K562 treated with DMSO at 1 percent for 48 hours (cell line): ENCODE data around the gene NPPC. TPM values are rescaled to one million over a fixed set of nuclear protein-coding genes. Genes with fewer than 3 reads are reported as not detected.

Experiments used
- total RNA-seq: library from RNA; unstranded; fragments of 300-600 nt; gene quantifications from 2 replicates; pipeline ENCODE4 v1.2.3, GENCODE V29; 2022; ENCODE audit warnings: low replicate concordance; ENCODE audit errors: extremely low read depth

NPPC gene, protein sequence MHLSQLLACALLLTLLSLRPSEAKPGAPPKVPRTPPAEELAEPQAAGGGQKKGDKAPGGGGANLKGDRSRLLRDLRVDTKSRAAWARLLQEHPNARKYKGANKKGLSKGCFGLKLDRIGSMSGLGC
- not detected in 2 replicates for total RNA-seq

DNA sequence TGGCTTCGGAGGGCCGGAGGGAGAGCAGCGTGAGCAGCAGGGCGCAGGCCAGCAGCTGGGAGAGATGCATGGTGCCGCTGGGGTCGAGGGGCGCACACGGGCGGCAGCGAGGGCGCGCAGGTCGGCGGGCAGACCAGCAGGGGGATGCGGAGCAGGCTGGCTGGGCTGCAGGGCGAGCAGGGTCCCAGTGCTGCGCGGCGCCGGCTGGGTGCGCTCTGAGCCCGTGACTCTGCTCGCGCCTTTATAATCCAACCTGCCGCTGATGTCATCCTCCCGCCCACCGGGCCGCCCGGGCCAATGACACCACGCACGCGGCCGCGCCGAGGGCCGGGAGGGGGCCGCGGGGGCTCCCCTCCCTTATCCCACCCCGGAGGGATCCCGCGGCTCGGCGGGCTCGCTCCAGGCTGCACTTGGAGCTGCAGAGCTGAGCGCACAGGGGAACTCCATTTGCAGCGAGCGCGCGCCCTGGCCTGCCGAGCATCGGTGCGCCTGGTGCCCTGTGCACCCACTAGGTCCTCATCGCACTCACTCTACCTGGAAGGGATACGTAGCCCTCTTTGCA lies at the start of gene NPPC:
NPPC (minus strand) TSS at position 217 of the 562 bp plus-strand sequence; CDS start at position 70, 147 bp downstream.

DNA sequence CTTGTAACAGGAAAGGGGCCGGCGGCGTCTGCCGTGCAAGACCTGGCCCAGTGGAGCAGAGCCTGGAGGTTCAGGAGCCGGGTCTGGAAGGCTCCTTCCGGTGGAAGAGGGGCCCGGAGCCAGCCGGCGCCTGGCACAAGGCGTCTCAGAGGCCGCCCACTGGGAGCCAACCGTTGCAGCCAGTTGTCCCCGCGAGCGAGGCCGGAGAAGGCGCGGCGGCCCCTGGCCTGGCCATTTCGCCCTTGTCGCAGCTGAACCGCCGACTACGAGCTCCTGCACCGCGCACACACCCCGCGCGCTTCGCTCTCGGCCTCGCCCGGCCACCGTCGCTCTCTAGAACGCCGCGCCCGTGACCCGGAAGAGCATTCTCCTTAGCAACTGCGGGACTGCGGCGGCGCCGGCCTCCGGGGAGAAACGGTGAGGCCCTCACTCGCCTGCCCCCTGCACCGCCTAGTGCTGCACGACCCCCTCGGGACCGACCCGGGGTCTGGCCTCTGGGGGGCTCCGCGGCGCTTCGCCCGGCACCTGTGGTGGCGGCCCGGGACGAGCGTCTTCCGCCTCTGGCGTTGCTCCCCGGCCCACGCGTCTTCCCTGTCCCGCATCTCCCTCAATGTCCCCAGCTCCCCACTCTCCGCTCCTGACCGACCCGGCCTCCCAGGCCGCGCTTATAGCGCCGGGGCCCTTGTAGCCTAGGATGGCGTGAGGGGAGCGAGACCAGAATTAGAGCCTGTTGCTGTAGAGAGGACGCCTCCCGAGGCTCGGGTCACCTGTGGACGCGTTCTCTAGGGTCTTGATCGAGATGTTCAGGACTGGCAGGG lies 35.4 kb upstream of the NPPC start, which contains the start of gene DIS3L2:
DIS3L2 (plus strand) TSS at position 365 of the 818 bp plus-strand sequence. CDS start 53,215 bp downstream, outside the sequence.

Other genes with a start within 250 kb of the NPPC start
- gene PTMA, start 217.9 kb downstream of the NPPC start, total RNA-seq: 895 TPM in 1 of 2 replicates, not detected in the other
- not detected in 2 replicates for gene PDE6D, start 145.1 kb downstream of the NPPC start, total RNA-seq
- gene COPS7B, start 140.0 kb downstream of the NPPC start, total RNA-seq: not detected in 2 replicates
- not detected in 2 replicates for gene DIS3L2, start 35.3 kb upstream of the NPPC start, total RNA-seq